Measurements from ENCODE around the gene CASKIN2.

Gene CASKIN2

GRCh38 chr17:75502721-75503329 lies 12.5 kb downstream of the CASKIN2 start:
- DNase-seq, result no peak

GRCh38 chr17:75502072-75502720 lies 13.1 kb downstream of the CASKIN2 start:
- DNase-seq, result no peak

- DNase-seq, result no peak
Measured at GRCh38 chr17:75501378-75502071, 13.8 kb downstream of the CASKIN2 start.

- DNase-seq, result no peak
Measured at GRCh38 chr17:75500419-75501216, 14.7 kb downstream of the CASKIN2 start.

GRCh38 chr17:75499313-75500022 lies 15.9 kb downstream of the CASKIN2 start:
- no peak for DNase-seq

GRCh38 chr17:75498726-75499213 lies 16.6 kb downstream of the CASKIN2 start:
- no peak for DNase-seq

GRCh38 chr17:75498039-75498725 lies 17.2 kb downstream of the CASKIN2 start:
- DNase-seq, result no peak

- DNase-seq, result no peak
Measured at GRCh38 chr17:75496005-75496404, 19.3 kb downstream of the CASKIN2 start.

- DNase-seq, result no peak
Measured at GRCh38 chr17:75494326-75494877, 20.9 kb downstream of the CASKIN2 start.

GRCh38 chr17:75493476-75494129 lies 21.7 kb downstream of the CASKIN2 start:
- no peak for DNase-seq

- no peak for DNase-seq
Measured at GRCh38 chr17:75492555-75493168, 22.7 kb downstream of the CASKIN2 start.

GRCh38 chr17:75491680-75492079 lies 23.7 kb downstream of the CASKIN2 start:
- no peak for DNase-seq

GRCh38 chr17:75490953-75491649 lies 24.2 kb downstream of the CASKIN2 start:
- DNase-seq, result no peak

- DNase-seq, result no peak
Measured at GRCh38 chr17:75490173-75490743, 25.1 kb downstream of the CASKIN2 start.

GRCh38 chr17:75489511-75489955 lies 25.8 kb downstream of the CASKIN2 start:
- DNase-seq, result no peak

GRCh38 chr17:75488693-75489510 lies 26.4 kb downstream of the CASKIN2 start:
- no peak for DNase-seq

- peak; percentile 62 for DNase-seq
Measured at GRCh38 chr17:75487351-75488070, 27.8 kb downstream of the CASKIN2 start.

- DNase-seq, result no peak
Measured at GRCh38 chr17:75486951-75487350, 28.4 kb downstream of the CASKIN2 start.
